Measurements from ENCODE around the gene ADGRL2.

Gene ADGRL2

DNA sequence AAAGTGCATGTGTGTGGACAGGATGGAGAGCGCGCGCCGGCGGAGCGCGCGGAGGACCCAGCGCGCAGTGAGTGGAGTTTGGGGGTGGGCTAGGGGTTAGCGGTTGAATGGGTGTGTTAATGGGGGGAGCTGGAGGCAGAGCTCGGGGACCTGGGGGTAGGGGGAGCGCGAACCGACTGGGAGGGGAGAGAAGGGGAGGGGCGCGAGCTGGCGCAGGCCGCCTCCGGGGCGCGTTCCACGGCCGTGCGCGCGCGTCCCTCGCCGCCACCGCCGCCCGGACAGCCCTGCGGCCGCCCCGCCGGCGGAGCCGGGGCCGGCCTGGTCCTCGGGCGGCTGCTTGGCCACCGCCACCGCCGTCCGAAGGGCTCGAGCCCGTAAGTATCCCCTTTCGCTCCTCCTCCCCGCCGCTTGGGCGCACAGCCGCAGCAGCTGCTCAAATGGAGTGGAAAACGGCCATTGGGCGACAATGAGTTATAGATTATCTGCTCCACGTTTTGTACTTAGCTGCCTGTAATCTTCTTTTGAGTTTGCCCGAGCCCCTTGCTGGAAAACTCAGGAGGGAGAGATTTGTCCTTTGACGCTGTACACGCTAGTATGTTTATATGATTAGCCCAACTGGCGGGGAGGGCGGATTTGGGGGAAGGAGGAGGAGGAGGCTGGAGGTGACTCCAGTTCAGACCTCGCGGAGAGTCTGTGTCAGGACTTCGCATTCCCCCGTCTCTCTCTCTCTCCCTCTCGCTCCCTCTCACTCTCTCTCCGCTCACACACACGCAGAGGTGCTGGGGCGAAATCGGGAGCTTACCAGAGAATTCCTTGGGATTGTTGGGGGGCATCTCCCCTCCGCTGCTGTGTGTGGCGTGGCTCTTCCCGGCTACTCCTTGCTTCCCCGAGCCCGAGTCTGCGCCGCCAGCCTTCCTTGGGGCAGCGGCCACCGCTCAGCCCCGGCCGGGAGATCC is at the start of gene ADGRL2:
Gene ADGRL2, plus strand, starts transcription at position 240 of the 956 bp plus-strand sequence. CDS start 36,051 bp downstream, outside the sequence.
- peak; percentile 79 for DNase-seq (ENCODE audit: low read depth)

- DNase-seq (ENCODE audit: low read depth): no peak
Observed at GRCh38 chr1:81752840-81753239, 47.9 kb upstream of the ADGRL2 start.

GRCh38 chr1:81754424-81754823 is 46.3 kb upstream of the ADGRL2 start:
- DNase-seq (ENCODE audit: low read depth): no peak

DNA sequence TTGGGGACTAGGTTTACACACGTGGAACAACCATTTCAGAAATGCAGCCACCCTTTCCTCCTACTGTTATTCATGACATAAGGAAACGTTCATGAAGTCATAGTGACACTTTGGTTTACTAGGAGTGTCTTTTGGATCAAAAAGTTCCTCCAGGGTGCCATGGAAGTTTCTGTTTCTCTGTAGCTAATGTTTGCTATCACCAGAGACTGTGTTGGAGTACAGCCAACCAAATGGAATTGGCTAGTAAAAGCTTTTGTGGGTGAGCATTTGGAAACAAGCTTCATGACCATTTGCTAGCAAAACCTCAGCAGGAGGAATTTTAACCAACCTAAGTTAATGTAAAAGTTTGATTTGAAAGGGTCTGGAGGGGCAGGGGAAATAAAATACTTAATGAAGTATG is 43.9 kb upstream of the ADGRL2 start:
- DNase-seq (ENCODE audit: low read depth): no peak

DNA sequence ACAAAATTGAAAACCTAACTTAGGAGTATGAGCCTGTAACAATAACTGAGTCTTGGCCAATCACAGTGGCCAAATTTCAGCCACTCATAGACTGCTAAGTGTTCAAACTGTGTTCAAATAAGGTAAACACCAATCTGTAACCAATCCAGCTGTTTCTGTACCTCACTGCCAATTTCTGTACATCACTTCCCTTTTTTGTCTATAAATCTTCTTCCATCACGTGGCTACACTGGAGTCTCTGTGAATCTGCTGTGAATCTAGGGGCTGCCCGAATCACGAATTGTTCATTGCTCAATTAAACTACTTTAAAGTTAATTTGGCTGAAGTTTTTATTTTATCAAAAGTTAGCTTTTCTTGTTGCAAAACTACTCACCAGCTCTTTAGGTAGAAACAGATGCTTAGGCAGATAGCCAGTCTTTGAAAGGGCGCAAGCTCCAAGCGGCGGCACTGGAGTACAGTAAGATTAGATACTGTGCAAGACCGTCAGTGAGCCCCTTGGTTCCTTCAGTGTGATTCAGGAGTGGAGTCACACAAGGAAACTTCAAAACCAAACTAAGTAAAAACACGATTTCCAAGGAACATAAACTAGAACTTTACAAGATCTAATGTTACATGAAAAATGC is 43.2 kb upstream of the ADGRL2 start:
- DNase-seq (ENCODE audit: low read depth): no peak

DNA sequence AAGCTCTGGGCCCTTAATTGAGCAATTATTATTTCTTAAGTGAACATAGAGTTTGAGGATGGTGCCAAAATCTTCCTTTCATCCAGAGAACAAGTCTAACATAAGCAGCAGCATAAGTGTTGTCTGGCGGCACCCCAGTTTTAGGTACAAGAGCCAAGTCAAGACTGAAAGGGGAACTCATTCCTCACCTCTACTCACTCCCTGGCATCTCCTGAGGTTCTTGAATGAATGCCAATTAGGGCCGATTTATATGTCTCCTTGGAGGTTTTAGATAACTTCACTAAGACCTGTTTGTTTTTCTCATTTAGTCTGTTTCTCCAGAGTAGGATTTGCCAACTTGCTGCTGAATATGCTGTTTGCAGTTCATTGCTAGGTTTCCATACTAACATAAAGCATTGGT is 42.6 kb upstream of the ADGRL2 start:
- no peak for DNase-seq (ENCODE audit: low read depth)

DNA sequence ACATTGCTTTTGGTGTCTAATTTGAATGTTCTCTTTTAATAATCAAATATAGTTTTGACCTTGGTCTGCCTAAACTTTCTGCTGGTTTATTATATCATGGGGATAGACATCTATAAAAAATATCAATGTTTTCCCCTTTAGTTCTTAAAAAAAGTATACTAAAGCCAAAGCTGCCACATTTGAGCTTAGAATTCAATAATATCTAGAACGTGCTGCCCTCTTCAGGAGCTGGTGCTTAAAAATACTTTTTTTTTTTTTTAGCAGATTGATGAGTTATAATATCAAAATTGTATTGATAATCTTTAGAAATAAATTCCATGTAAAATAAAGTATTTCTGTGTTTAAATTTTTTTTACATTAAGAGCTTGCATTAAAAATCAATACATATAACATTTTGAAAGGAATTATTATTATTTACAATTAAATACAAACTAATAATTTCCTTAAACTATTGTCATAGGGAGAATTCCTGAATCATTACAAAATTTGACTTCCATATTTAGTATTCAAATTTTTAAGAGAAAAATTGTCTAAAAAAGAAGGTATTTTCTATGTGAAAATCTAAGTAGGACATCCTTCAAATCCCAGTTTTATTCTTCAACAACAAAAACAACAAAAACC is 40.1 kb upstream of the ADGRL2 start:
- DNase-seq (ENCODE audit: low read depth): peak; percentile 55

GRCh38 chr1:81775510-81775909 is 25.2 kb upstream of the ADGRL2 start:
- DNase-seq (ENCODE audit: low read depth): no peak

GRCh38 chr1:81780705-81781454 is 19.9 kb upstream of the ADGRL2 start:
- DNase-seq (ENCODE audit: low read depth): no peak

- DNase-seq (ENCODE audit: low read depth): no peak
Observed at GRCh38 chr1:81781749-81782148, 19.0 kb upstream of the ADGRL2 start.

DNA sequence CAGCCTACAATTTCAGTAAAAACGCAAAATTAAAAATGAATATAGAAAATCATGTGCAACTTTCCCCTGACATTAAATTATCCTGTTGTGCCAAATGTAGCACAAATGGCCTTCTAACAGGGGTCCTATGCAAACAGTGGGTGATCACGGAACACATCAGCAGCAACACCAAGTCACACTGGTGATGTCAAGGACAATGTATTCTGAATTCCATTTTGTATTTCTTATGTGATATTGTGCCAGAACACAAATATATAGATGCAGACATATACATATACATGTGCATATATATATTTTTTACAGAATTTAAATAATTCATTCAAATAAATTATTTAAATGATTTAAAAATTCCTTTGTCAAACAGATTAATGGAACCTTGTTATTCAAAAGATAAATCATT is 8.6 kb upstream of the ADGRL2 start:
- no peak for DNase-seq (ENCODE audit: low read depth)

- no peak for DNase-seq (ENCODE audit: low read depth)
Observed at GRCh38 chr1:81797701-81798100, 3.0 kb upstream of the ADGRL2 start.

- DNase-seq (ENCODE audit: low read depth): peak; percentile 49
Observed at GRCh38 chr1:81799939-81800694, 617 bp upstream of the ADGRL2 start.

DNA sequence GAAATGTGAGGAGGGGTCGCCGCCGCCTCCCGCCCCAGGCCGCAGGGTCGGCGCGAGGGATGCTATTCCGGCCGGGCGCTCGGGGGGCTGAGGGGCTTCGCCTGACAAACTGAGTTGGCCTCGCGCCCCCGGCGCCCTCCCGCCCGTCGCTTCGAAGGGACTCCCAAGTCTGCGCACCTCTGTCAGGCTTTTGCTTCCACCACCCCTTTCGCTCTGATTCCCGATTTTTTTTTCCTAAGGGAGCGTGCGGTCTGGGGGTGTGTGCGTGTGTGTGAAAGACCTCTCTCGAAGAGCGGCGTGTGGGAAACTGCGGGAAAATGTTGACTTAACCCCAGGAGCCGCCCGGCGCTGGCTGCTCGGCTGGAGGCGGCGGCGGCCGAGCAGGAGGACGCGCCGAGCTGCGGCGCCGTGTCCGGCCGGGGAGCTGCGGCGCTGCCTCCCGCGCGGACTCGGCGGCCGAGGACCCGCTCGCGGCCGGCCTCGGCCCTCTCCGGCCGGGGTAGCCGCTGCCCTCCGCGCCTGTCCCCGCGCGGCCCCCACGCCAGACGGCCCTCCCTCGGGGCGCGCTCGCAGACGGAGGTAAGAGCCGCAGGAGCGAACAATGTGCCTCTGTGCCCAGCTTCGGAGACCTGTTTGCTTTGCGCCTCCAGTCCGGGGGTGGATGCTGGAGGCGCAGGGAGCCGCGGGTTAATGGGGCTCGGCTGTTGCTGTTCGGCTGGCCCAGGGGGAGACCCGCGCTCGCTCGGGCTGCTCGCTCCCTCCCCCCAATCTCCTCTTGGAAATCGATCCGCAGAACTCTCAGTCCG is 1.1 kb downstream of the ADGRL2 start:
- DNase-seq (ENCODE audit: low read depth): peak; percentile 58

DNA sequence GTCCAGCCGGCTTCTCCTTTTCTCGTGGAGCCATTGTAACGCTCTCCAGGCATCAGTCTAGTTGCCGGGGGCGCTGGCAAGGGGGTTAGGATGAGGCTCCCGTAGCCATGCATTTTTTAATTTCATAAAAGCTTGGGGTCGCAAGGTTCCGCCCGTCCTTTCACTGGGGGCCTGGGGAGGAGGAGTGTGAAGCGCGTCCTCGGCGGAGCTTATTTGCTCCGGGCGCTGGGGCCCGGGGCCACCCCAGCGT is 1.6 kb downstream of the ADGRL2 start:
- DNase-seq (ENCODE audit: low read depth): no peak

GRCh38 chr1:81802707-81803430 is 2.1 kb downstream of the ADGRL2 start:
- peak; percentile 43 for DNase-seq (ENCODE audit: low read depth)

DNA sequence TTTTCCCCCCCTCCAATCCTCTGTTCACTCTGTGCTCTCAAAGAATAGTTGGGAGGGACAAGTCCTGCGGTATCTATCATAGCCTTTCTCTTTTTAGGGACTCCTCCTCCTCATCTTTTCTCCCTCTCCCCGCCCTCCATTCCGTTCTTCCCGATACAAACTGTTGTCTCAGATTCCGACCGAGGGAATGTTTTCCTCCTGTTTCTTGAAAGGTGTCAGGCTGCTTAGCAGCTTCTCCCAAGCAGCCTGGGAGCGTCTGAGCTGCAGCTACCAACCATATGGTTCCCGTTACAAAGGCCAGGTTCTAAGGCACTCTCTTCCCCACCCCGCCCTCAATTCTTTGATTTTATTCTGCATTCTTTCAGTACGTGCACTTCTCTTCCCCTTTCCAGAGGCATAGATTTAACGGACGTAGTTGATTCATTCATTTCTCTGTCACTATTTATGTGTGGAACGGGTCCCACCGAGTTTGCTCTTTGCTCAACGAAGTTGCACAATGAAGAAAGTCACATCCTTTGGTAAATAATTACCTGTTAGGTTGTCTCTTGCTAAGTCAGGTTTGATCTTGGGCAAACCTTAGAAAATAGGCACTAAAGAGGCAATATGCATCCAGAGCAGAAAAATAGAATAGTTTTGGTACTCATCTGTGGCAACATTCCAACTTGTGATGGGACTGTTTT is 2.8 kb downstream of the ADGRL2 start:
- DNase-seq (ENCODE audit: low read depth): no peak

DNA sequence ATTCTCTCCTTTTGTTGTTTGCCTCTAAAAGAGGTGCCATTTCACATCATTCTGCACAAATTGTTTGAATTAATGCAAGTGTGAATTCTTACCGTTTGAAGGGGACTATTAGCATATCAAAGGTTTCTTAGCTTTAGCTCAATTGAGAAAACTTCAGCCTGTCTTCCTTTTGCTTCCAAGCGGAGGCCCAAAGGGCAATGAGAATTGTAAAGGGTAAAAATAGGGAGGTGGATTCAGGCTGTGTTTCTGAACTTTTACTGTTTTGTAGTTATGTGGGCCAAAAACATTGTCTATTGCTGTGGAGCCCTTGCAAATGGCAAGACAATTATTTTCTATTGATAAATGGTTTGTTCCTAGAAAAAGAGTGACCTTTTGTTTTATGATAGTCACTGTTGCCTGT is 3.6 kb downstream of the ADGRL2 start:
- DNase-seq (ENCODE audit: low read depth): no peak

All from ELR (cell line).